KMS-11 (cell line): ENCODE results near the gene ADAMTS9.

ENCODE experiments used
- H2AFZ ChIP-seq: fragments of 200-600 bp; sonication (generic); 2 replicates; pipeline ENCODE4 v1.6.1; 2016; ENCODE audit warnings: antibody characterized with exemption, mixed run types, low read depth
- H3K27ac ChIP-seq: fragments of 200-600 bp; sonication (generic); 2 replicates; pipeline ENCODE4 v1.6.1; 2016; ENCODE audit warnings: mild to moderate bottlenecking, mixed run types
- H3K27me3 ChIP-seq: fragments of 200-600 bp; sonication (generic); 2 replicates; pipeline ENCODE4 v1.6.1; 2017; ENCODE audit warnings: mild to moderate bottlenecking, low read depth, mixed run types, moderate library complexity; ENCODE audit not compliant: insufficient read depth
- H3K36me3 ChIP-seq: fragments of 200-600 bp; sonication (generic); 2 replicates; pipeline ENCODE4 v1.6.1; 2017; ENCODE audit warnings: mild to moderate bottlenecking, mixed run types; ENCODE audit not compliant: insufficient read depth
- H3K4me1 ChIP-seq: fragments of 200-600 bp; sonication (generic); 2 replicates; pipeline ENCODE4 v1.6.1; 2016; ENCODE audit warnings: mild to moderate bottlenecking, low read depth, mixed run types; ENCODE audit not compliant: poor library complexity, severe bottlenecking
- H3K4me2 ChIP-seq: fragments of 200-600 bp; sonication (generic); 2 replicates; pipeline ENCODE4 v1.7.0; 2016; ENCODE audit warnings: mild to moderate bottlenecking, mixed run types
- H3K4me3 ChIP-seq: fragments of 200-600 bp; sonication (generic); IDR thresholded peaks from 2 replicates; pipeline ENCODE4 v1.6.1; 2017; ENCODE audit warnings: low read depth, low read length, mixed read lengths; ENCODE audit not compliant: insufficient read depth
- H3K79me2 ChIP-seq: fragments of 200-600 bp; sonication (generic); 2 replicates; pipeline ENCODE4 v1.6.1; 2016; ENCODE audit warnings: low read depth, mixed run types; ENCODE audit not compliant: insufficient read depth
- H3K9ac ChIP-seq: fragments of 200-600 bp; sonication (generic); 2 replicates; pipeline ENCODE4 v1.6.1; 2016; ENCODE audit warnings: mild to moderate bottlenecking, mixed run types
- H4K20me1 ChIP-seq: fragments of 200-600 bp; sonication (generic); 2 replicates; pipeline ENCODE4 v1.6.1; 2016; ENCODE audit warnings: mild to moderate bottlenecking, mixed run types; ENCODE audit not compliant: insufficient read depth
- TF ChIP-seq, protein P1 (sequence below): fragments of 200-600 bp; sonication (generic); conservative IDR thresholded peaks from 2 replicates; pipeline ENCODE4 v1.6.1; 2017; ENCODE audit warnings: low read depth, mild to moderate bottlenecking, antibody characterized with exemption, low read length, moderate library complexity, mixed read lengths

Gene ADAMTS9

GRCh38 chr3:64728994-64729393 is 41.2 kb upstream of the ADAMTS9 start:
- Histone ChIP-seq H3K27ac (no peak overlapping the region), H3K79me2 (no peaks in the 10 kb centered on the region), H3K9ac (no peak overlapping the region), H3K36me3 (no peaks in the 10 kb centered on the region), H3K4me1 (no peaks in the 10 kb centered on the region), H3K4me2 (no peak overlapping the region), H4K20me1 (no peaks in the 10 kb centered on the region), H3K27me3 (no peaks in the 10 kb centered on the region), H2AFZ (no peak overlapping the region), H3K4me3 (no peak overlapping the region)
- TF ChIP-seq, protein P1, sequence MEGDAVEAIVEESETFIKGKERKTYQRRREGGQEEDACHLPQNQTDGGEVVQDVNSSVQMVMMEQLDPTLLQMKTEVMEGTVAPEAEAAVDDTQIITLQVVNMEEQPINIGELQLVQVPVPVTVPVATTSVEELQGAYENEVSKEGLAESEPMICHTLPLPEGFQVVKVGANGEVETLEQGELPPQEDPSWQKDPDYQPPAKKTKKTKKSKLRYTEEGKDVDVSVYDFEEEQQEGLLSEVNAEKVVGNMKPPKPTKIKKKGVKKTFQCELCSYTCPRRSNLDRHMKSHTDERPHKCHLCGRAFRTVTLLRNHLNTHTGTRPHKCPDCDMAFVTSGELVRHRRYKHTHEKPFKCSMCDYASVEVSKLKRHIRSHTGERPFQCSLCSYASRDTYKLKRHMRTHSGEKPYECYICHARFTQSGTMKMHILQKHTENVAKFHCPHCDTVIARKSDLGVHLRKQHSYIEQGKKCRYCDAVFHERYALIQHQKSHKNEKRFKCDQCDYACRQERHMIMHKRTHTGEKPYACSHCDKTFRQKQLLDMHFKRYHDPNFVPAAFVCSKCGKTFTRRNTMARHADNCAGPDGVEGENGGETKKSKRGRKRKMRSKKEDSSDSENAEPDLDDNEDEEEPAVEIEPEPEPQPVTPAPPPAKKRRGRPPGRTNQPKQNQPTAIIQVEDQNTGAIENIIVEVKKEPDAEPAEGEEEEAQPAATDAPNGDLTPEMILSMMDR = no peak

GRCh38 chr3:64728428-64728827 is 40.6 kb upstream of the ADAMTS9 start:
- no peak overlapping the region for H3K4me2 ChIP-seq
- TF ChIP-seq, protein P1 = no peak

DNA sequence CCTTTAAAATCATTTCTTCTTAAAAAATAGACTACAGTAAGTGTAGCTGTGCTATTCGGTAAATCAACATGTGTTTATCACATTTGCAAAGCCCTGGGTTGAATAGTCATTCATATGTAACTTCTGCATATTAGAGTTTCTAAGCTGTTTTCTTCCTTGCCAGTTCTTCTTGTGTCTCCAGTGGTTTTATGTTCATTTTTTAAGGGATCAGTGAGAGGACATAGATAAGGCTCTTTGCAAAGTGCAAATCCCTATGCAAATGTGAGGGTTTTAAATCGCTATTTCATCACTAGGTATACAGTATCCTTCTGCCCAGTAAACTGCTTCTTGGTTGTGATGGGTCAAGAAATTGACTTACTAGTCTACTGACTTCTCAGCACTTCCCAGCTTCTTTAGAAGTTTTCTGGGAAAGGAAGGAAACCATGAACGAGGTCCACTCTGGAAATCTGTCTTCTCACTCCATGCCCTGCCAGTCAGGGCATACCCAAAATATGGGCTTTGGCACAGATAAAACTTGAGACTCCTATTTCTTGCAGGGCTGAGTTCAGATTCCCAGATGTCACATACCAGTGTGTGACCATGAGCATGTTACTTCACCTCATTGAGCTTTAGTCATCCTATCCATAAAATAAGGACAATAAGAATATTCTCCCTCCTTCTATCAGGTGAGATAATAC is 38.8 kb upstream of the ADAMTS9 start:
- no peak overlapping the region for H3K4me3 ChIP-seq
- no peak overlapping the region for H3K4me2 ChIP-seq
- H3K9ac ChIP-seq = no peak overlapping the region
- H3K79me2 ChIP-seq = no peaks in the 10 kb centered on the region
- TF ChIP-seq, protein P1 = no peak
- no peaks in the 10 kb centered on the region for H3K4me1 ChIP-seq
- H4K20me1 ChIP-seq = no peaks in the 10 kb centered on the region
- H3K27me3 ChIP-seq = no peaks in the 10 kb centered on the region
- no peak overlapping the region for H3K27ac ChIP-seq
- no peak overlapping the region for H2AFZ ChIP-seq
- no peaks in the 10 kb centered on the region for H3K36me3 ChIP-seq

More at GRCh38 chr3:64728428-64728827, 40.6 kb upstream of the ADAMTS9 start:
- Histone ChIP-seq H3K36me3 (no peaks in the 10 kb centered on the region), H4K20me1 (no peaks in the 10 kb centered on the region), H3K27ac (no peak overlapping the region), H2AFZ (no peak overlapping the region), H3K4me1 (no peaks in the 10 kb centered on the region), H3K9ac (no peak overlapping the region), H3K4me3 (no peak overlapping the region), H3K27me3 (no peaks in the 10 kb centered on the region), H3K79me2 (no peaks in the 10 kb centered on the region)

GRCh38 chr3:64718976-64719375 is 31.2 kb upstream of the ADAMTS9 start:
- H3K9ac ChIP-seq = no peak overlapping the region
- no peaks in the 10 kb centered on the region for H3K27me3 ChIP-seq
- no peak overlapping the region for H2AFZ ChIP-seq
- TF ChIP-seq, protein P1 = no peak
- no peaks in the 10 kb centered on the region for H3K79me2 ChIP-seq
- no peaks in the 10 kb centered on the region for H4K20me1 ChIP-seq
- H3K4me1 ChIP-seq = no peaks in the 10 kb centered on the region
- no peak overlapping the region for H3K27ac ChIP-seq
- H3K36me3 ChIP-seq = no peaks in the 10 kb centered on the region
- H3K4me2 ChIP-seq = no peak overlapping the region
- H3K4me3 ChIP-seq = no peak overlapping the region
